Ovary (tissue), 9 donors: ENCODE measurements around the gene LRP8. TPM values are rescaled to one million over a fixed set of nuclear protein-coding genes. Genes with fewer than 3 reads are reported as not detected.

Source experiments
- DNase-seq, 5 donors: peaks; one replicate each; pipeline ENCODE4 v3.0.0-alpha.2; 2019 to 2020
- H3K27ac ChIP-seq, 2 donors: fragments of 200-600 bp; one replicate each; pipeline versions ENCODE4 v1.5.1 to v1.8.0; 2019 to 2022
- H3K27me3 ChIP-seq: fragments of 200-600 bp; one replicate; pipeline ENCODE4 v1.8.0; 2022
- H3K36me3 ChIP-seq: fragments of 200-600 bp; sonication (generic); one replicate; pipeline ENCODE4 v1.5.1; 2019
- H3K4me1 ChIP-seq: one replicate; pipeline ENCODE4 v1.8.1; 2013; ENCODE audit warnings: mild to moderate bottlenecking, moderate library complexity; ENCODE audit not compliant: insufficient read depth
- H3K4me3 ChIP-seq: fragments of 200-600 bp; sonication (generic); one replicate; pipeline ENCODE4 v1.5.1; 2017
- H3K9me3 ChIP-seq, 2 donors: fragments of 200-600 bp in 1 of 2; sonication (generic) in 1 of 2; one replicate each; pipeline versions ENCODE4 v1.5.1 to v1.8.1; 2013 to 2019; ENCODE audit warnings: mild to moderate bottlenecking in 1 of 2, moderate library complexity in 1 of 2
- EP300 ChIP-seq: sonication (generic); formaldehyde crosslinking; IDR thresholded peaks from one replicate; pipeline ENCODE4 v1.6.1; 2017; ENCODE audit warnings: antibody characterized with exemption
- POLR2A ChIP-seq: fragments of 450-650 bp; IDR thresholded peaks from one replicate; pipeline ENCODE4 v1.6.1; 2017; ENCODE audit warnings: antibody characterized with exemption, mild to moderate bottlenecking, moderate library complexity
- WGBS, 3 donors: extraction: QIAGEN DNeasy Blood & Tissue Kit in 1 of 3; methylation state at CpG; one replicate each; pipeline versions ENCODE4 v1.1.5 to v1.1.7; 2013 to 2017; 5-methylcytosine and 5-hydroxymethylcytosine counted together
- intact Hi-C, 4 donors: fragments of 100-400 bp; cut with DNase I; formaldehyde crosslinking; loops; one replicate each; pipeline versions ENCODE4 v1.11.0 to v1.15.1; 2022 to 2023
- polyA plus RNA-seq, 2 donors: library from polyadenylated mRNA; stranded (reverse); fragments of 200-250 nt in 1 of 2; fragments of 350-450 nt in 1 of 2; fragmentation: Illumina TruSeq in 1 of 2; extraction: RNeasy Lipid Tissue Mini Kit (QIAGEN cat#74804) in 1 of 2; gene quantifications; one replicate each; pipeline ENCODE4 v1.2.3, GENCODE V29; 2013 to 2014
- total RNA-seq, 7 donors: library from RNA; depleted of rRNA in 2 of 7; stranded (reverse); fragments of >200 nt in 2 of 7; fragmentation: NEBNext Ultra II Directional in 3 of 7; extraction: Animal tissue kit (Norgen Biotek cat#: 25700) in 3 of 7; gene quantifications; one replicate each; pipeline versions ENCODE4 v1.1.0 to v1.2.4, GENCODE V29; 2016 to 2023
- TF ChIP-seq, protein P1 (sequence below), 3 donors: fragments of 450-650 bp in 2 of 3; fragments of 200-600 bp in 1 of 3; IDR thresholded peaks; one replicate each; pipeline versions ENCODE4 v1.5.1 to v1.8.0; 2016 to 2022; ENCODE audit warnings: antibody characterized with exemption in 3 of 3, mild to moderate bottlenecking in 1 of 3
- donor health status: DM: no; HTN: no; CAD: no; lungs with moderate emphysema.
- donor health status: DM: no; HTN: no; CAD: no.
- donor health status: Bipolar disorder and iron deficiency.
- donor health status: DM: yes; HTN: yes; CAD: no.
- donor health status: DM: no; HTN: no; CAD: no.
- donor health status: DM: yes; HTN: yes; CAD: no.

The LRP8 gene
- total and polyA plus RNA-seq, 9 donors: 1.2 to 10.6 (median 2.2) TPM

DNA sequence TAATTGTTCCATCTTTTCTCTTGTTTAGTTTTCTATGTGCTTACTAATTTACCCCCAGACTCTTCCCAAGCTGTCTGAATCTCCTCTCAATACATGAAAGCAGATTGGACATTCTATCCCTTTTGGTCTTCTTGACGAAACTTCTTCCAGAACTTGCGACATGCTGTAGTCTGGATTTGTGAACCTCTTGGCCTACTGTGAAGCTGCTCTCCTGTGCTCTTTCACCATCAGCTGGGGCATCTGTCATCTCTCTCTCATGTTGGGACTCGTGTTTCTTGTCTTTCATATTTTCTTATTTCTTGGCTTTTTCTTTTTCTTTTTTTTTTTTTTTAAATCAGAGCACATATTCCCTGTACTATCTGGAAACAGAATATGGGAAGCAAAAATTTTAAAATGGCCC is 124.4 kb downstream of the LRP8 start:
- intact Hi-C loops: no loop called here
- no peak overlapping the region for H3K4me3 ChIP-seq
- no peak overlapping the region for H3K27ac ChIP-seq
- TF ChIP-seq EP300: no peak
- no peak for TF ChIP-seq POLR2A
- TF ChIP-seq, protein P1, sequence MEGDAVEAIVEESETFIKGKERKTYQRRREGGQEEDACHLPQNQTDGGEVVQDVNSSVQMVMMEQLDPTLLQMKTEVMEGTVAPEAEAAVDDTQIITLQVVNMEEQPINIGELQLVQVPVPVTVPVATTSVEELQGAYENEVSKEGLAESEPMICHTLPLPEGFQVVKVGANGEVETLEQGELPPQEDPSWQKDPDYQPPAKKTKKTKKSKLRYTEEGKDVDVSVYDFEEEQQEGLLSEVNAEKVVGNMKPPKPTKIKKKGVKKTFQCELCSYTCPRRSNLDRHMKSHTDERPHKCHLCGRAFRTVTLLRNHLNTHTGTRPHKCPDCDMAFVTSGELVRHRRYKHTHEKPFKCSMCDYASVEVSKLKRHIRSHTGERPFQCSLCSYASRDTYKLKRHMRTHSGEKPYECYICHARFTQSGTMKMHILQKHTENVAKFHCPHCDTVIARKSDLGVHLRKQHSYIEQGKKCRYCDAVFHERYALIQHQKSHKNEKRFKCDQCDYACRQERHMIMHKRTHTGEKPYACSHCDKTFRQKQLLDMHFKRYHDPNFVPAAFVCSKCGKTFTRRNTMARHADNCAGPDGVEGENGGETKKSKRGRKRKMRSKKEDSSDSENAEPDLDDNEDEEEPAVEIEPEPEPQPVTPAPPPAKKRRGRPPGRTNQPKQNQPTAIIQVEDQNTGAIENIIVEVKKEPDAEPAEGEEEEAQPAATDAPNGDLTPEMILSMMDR (IDR thresholded peaks at IDR 0.05): no peak
- no peak for DNase-seq
- no peaks in the 10 kb centered on the region for H3K36me3 ChIP-seq
- WGBS, 3 donors: 97 to 98% (median 97%) methylated on average over 3 of the region's 3 CpGs
- H3K4me1 ChIP-seq: peaks cover under 1% of the 10 kb centered on the region
- no peaks in the 10 kb centered on the region for H3K27me3 ChIP-seq
- H3K9me3 ChIP-seq: no peaks in the 10 kb centered on the region

DNA sequence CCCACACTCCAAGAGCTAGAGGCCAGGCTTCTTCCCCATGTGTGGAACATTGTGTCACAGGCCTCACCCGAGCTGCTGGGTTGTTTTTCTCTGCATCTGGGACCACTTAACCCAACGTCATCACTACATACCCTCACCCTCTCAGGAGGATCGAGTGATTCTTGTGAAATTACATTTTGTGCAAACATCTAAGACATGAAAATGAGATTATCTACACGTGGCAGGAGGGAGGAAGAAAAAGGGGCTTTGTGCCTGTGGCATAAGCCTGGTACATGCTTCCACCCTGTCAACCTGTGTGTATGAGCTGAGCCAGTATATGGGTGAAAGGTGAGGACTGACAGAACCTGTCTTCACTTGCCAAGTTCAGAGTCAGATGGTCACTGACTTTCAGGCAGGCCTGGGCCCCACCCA is 129.6 kb downstream of the LRP8 start:
- H3K4me3 ChIP-seq: no peak overlapping the region
- H3K9me3 ChIP-seq: no peaks in the 10 kb centered on the region
- no peak overlapping the region for H3K27ac ChIP-seq
- peaks cover 16% of the 10 kb centered on the region for H3K4me1 ChIP-seq
- TF ChIP-seq, protein P1 (IDR thresholded peaks at IDR 0.05): no peak
- TF ChIP-seq POLR2A (no peak), EP300 (no peak)
- 47 to 56% (median 53%) methylated on average over 4 of the region's 4 CpGs for WGBS, 3 donors
- intact Hi-C loops: no loop called here
- H3K27me3 ChIP-seq: no peaks in the 10 kb centered on the region
- H3K36me3 ChIP-seq: no peaks in the 10 kb centered on the region
- no peak for DNase-seq

DNA sequence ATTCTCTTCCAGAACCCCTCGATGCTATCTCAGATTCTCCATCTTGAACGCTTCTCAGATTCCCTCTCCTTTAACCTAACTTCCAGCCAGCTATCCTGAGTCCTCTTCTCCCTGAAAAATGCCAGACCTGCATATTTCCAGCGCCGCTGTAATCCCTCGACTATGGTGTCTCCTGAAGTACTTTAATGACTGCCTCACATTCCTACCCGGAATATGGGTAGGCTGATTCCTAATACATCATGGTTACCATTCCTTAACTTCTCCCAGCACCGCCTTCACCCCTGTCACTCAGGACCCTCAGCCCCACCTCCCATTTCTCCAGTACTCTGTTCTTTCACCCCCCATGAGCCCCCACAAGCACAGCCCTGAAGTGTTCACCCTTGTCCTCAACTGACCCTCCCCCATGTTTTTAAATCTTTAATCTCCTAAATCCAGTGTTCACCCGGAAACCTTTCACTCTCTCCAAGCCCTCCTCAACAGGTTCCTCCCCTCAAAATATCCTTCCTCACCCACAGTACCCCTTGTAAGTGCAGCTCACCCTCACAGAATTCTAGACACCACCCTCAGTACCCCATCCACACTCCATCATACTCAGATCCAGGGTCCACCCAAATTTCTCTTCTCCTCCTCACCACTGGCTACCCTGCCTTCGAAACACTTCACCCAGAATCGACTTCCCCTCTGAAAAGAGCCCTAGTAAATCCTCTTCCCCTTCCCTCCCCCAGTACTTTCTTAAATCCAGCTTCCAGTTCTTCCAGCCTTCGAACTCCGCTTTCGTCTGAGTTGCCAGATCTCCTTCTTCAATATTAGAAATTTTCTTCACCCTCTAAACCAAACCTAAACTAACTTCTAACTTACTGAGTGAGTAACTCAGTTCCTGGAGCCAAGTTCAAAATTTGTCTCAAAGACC is 130.3 kb downstream of the LRP8 start:
- TF ChIP-seq, protein P1 (IDR thresholded peaks at IDR 0.05): no peak
- no peak for TF ChIP-seq POLR2A
- no peak for TF ChIP-seq EP300
- Histone ChIP-seq H3K4me3 (peak overlapping the region; percentile 98), H3K4me1 (peaks cover 16% of the 10 kb centered on the region), H3K27me3 (no peaks in the 10 kb centered on the region), H3K9me3 (no peaks in the 10 kb centered on the region), H3K27ac (peak overlapping the region; percentile 89 to 93), H3K36me3 (no peaks in the 10 kb centered on the region)
- WGBS, 3 donors: 33 to 35% (median 34%) methylated on average over 13 of the region's 13 CpGs
- intact Hi-C loops: no loop called here
- DNase-seq: no peak

DNA sequence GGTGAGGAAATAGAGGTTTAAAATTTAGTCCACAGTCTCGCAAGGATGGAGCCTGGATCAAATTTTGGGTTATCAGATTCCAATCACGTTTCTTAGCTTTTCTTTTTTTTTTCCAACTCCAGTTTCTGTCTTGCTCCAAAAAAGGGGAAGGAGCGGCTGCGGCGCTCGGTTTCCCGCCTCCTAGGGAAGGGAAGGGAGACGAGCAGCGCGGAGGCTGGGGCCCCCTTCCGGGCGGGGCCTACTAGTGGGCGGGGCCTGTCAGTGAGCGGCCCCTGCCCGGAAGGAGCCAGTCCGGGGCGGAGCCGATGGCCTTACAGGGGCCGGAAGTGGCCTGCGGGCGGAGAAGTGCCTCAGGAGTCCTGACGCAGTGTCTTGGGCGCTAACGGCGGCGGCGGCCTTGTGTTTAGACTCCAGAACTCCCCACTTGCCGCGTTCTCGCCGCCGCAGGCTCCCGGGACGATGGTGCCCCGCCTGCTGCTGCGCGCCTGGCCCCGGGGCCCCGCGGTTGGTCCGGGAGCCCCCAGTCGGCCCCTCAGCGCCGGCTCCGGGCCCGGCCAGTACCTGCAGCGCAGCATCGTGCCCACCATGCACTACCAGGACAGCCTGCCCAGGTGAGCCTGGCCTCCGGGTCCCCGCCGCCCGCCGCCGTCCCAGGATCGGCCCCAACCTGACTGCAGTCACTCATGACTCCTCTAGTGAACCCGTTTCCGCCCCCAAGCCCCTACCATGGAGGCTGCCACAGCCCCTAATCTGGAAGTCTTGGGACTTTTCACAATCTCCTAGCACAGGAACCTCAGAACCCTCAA is 131.2 kb downstream of the LRP8 start, which contains the start of gene CPT2:
TSS of gene CPT2 (plus strand) at position 340 of the 806 bp plus-strand sequence. CDS start at position 460, 120 bp downstream.
- 0% methylated on average over 41 to 57 of the region's 57 CpGs for WGBS, 3 donors
- TF ChIP-seq EP300 (no peak), POLR2A (peak; percentile 99)
- TF ChIP-seq, protein P1 (IDR thresholded peaks at IDR 0.05): peak in 2 of 3 donors; percentile 36 to 41
- Histone ChIP-seq H3K4me1 (peaks cover 16% of the 10 kb centered on the region), H3K9me3 (no peaks in the 10 kb centered on the region), H3K27ac (peak within 1 kb of the TSS; percentile 89 to 93), H3K27me3 (no peaks in the 10 kb centered on the region), H3K4me3 (peak within 1 kb of the TSS; percentile 98), H3K36me3 (no peaks in the 10 kb centered on the region)
- DNase-seq: peak; percentile 94 to 96 (median 95)
- intact Hi-C loops: no loop called here
